ENCODE data around the gene CCNA2.

The CCNA2 gene

GRCh38 chr4:121846662-121847061 is 23.0 kb upstream of the CCNA2 start:
- no peak for TF ChIP-seq CTCF (IDR thresholded peaks at IDR 0.05; ENCODE audit: control insufficient read depth, extremely low read depth, insufficient read depth)
- H3K4me3 ChIP-seq (ENCODE audit: low read depth, low read length), result no peak overlapping the region
- DNase-seq (ENCODE audit: low read depth), result no peak

- no peak for DNase-seq (ENCODE audit: low read depth)
- TF ChIP-seq CTCF (IDR thresholded peaks at IDR 0.05; ENCODE audit: control insufficient read depth, extremely low read depth, insufficient read depth), result no peak
Measured at GRCh38 chr4:121842862-121843261, 19.2 kb upstream of the CCNA2 start.

DNA sequence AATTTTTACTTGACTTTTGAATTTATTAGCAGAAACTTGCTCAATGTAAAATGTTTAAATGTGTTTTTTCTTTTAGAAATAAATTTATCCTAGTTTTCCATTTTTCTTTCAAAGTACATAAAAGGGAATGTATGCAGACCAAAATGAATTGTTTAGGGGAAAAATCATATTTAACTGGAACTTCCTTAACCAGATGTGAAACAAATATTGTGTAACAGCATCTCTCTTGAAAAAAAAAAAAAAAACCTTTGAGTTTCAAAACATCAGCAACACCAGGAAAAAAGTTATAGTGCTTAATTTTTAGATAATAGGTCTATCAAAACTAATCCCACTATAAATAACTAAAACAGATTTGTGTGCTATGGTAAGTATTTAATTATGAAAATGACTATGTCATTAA is 14.5 kb upstream of the CCNA2 start:
- no peak for TF ChIP-seq CTCF (IDR thresholded peaks at IDR 0.05; ENCODE audit: control insufficient read depth, extremely low read depth, insufficient read depth)
- DNase-seq (ENCODE audit: low read depth), result no peak

More at GRCh38 chr4:121842862-121843261, 19.2 kb upstream of the CCNA2 start:
- H3K4me3 ChIP-seq (ENCODE audit: low read depth, low read length), result no peak overlapping the region

DNA sequence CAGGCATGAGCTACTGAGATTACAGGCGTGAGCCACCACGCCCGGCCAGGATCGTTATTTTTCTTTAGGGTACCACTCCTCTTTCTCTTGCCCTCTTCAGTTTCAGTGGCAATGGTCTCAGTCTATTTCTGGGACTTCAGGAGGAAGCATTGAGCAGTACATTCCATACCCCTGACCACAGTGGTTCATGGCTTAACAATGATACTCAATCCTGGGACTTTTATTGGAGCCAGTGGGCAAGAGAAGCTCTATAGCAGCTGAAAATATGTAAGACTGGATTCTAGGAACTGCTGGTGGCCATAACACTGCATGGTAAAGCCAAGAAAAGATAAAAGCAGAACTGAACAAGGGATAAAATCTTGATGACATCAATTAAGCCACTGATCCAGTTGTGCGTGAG is 5.8 kb upstream of the CCNA2 start:
- no peak overlapping the region for H3K4me3 ChIP-seq (ENCODE audit: low read depth, low read length)
- TF ChIP-seq CTCF (IDR thresholded peaks at IDR 0.05; ENCODE audit: control insufficient read depth, extremely low read depth, insufficient read depth), result no peak
- DNase-seq (ENCODE audit: low read depth), result no peak

More for the DNA sequence above, 14.5 kb upstream of the CCNA2 start:
- H3K4me3 ChIP-seq (ENCODE audit: low read depth, low read length), result no peak overlapping the region

- H3K4me3 ChIP-seq (ENCODE audit: low read depth, low read length), result no peak overlapping the region
- no peak for TF ChIP-seq CTCF (IDR thresholded peaks at IDR 0.05; ENCODE audit: control insufficient read depth, extremely low read depth, insufficient read depth)
- no peak for DNase-seq (ENCODE audit: low read depth)
Measured at GRCh38 chr4:121827853-121828252, 4.2 kb upstream of the CCNA2 start.

GRCh38 chr4:121824950-121825349 is 1.3 kb upstream of the CCNA2 start:
- no peak overlapping the region for H3K4me3 ChIP-seq (ENCODE audit: low read depth, low read length)
- TF ChIP-seq CTCF (IDR thresholded peaks at IDR 0.05; ENCODE audit: control insufficient read depth, extremely low read depth, insufficient read depth), result no peak
- DNase-seq (ENCODE audit: low read depth), result no peak

DNA sequence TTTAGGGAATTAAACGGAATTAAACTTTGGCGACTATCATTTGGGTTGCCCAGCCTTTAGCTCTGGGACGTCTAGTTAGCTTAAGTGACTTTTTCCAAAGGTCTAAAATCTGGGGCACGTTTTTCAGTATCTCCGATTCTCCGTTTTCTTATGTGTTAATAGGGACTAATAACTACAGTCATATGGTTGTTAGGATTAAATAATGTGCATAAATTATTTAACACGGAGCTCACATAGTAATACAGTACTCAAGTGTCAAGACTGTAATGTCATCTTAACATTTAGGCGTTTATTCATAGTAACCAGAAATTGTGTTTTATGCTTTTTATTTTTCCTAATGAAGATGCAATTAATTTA is 466 bp upstream of the CCNA2 start:
- no peak for DNase-seq (ENCODE audit: low read depth)
- H3K4me3 ChIP-seq (ENCODE audit: low read depth, low read length), result peak overlapping the region; percentile 91
- TF ChIP-seq CTCF (IDR thresholded peaks at IDR 0.05; ENCODE audit: control insufficient read depth, extremely low read depth, insufficient read depth), result no peak
